HG03432 (cell line): ENCODE data around the gene ABCA8.

Experiments used
- ATAC-seq: cut with Tn5 transposase; IDR thresholded peaks from one replicate; pipeline ENCODE4 v1.9.1; 2021; ENCODE audit warnings: mild to moderate bottlenecking, moderate library complexity; ENCODE audit not compliant: unreplicated experiment

The ABCA8 gene

GRCh38 chr17:68943123-68943811 is 11.9 kb downstream of the ABCA8 start:
- no peak for ATAC-seq

GRCh38 chr17:68942389-68942788 is 12.8 kb downstream of the ABCA8 start:
- ATAC-seq, result no peak

GRCh38 chr17:68941761-68942160 is 13.4 kb downstream of the ABCA8 start:
- no peak for ATAC-seq

- ATAC-seq, result no peak
These were observed 16.0 kb downstream of the ABCA8 start for GRCh38 chr17:68939195-68939594.

GRCh38 chr17:68937890-68938514 is 17.2 kb downstream of the ABCA8 start:
- no peak for ATAC-seq

- ATAC-seq, result no peak
These were observed 27.7 kb downstream of the ABCA8 start for GRCh38 chr17:68927516-68927915.

- ATAC-seq, result no peak
These were observed 30.1 kb downstream of the ABCA8 start for GRCh38 chr17:68924793-68925720.

- ATAC-seq, result no peak
These were observed 44.3 kb downstream of the ABCA8 start for GRCh38 chr17:68910789-68911431.

- ATAC-seq, result no peak
These were observed 44.9 kb downstream of the ABCA8 start for GRCh38 chr17:68910251-68910705.

- ATAC-seq, result peak; percentile 62
These were observed 46.1 kb downstream of the ABCA8 start for GRCh38 chr17:68909066-68909465.

- peak; percentile 70 for ATAC-seq
These were observed 47.1 kb downstream of the ABCA8 start for GRCh38 chr17:68908045-68908444.

GRCh38 chr17:68906638-68907037 is 48.6 kb downstream of the ABCA8 start:
- no peak for ATAC-seq

GRCh38 chr17:68903286-68903685 is 51.9 kb downstream of the ABCA8 start:
- ATAC-seq, result no peak

GRCh38 chr17:68897557-68897956 is 57.6 kb downstream of the ABCA8 start:
- no peak for ATAC-seq

GRCh38 chr17:68892658-68893057 is 62.5 kb downstream of the ABCA8 start:
- no peak for ATAC-seq

GRCh38 chr17:68892193-68892592 is 63.0 kb downstream of the ABCA8 start:
- ATAC-seq, result no peak

- no peak for ATAC-seq
These were observed 68.8 kb downstream of the ABCA8 start for GRCh38 chr17:68886401-68886800.

- no peak for ATAC-seq
These were observed 70.3 kb downstream of the ABCA8 start for GRCh38 chr17:68884888-68885287.

GRCh38 chr17:68878226-68878885 is 76.8 kb downstream of the ABCA8 start:
- no peak for ATAC-seq

GRCh38 chr17:68871447-68871846 is 83.7 kb downstream of the ABCA8 start:
- no peak for ATAC-seq

- no peak for ATAC-seq
These were observed 84.2 kb downstream of the ABCA8 start for GRCh38 chr17:68870976-68871375.
